Central memory CD8-positive, alpha-beta T cell (primary cell): ENCODE measurements around the gene GBX1.
A peak's percentile ranks its signal among the peaks of the same experiment; 100 is the strongest.

ENCODE experiments used
- ATAC-seq: fragments of 150-1000 bp; cut with Tn5 transposase; replicated peaks from 2 replicates; pipeline ENCODE4 v1.10.0; 2022; ENCODE audit warnings: mild to moderate bottlenecking, moderate FRiP score, moderate number of reproducible peaks; ENCODE audit not compliant: poor library complexity, severe bottlenecking; ENCODE audit errors: extremely low read depth
- DNase-seq, 2 donors: peaks; one replicate each; pipeline ENCODE4 v3.0.0; 2021; ENCODE audit warnings: low spot score in 2 of 2
- H3K27ac Mint-ChIP-seq: one replicate; pipeline ENCODE4 v1.8.0; 2022; ENCODE audit warnings: low read depth, mild to moderate bottlenecking, moderate library complexity, mixed read lengths
- H3K27me3 Mint-ChIP-seq: one replicate; pipeline ENCODE4 v1.8.0; 2022; ENCODE audit warnings: mixed read lengths
- H3K36me3 Mint-ChIP-seq: one replicate; pipeline ENCODE4 v1.8.0; 2022; ENCODE audit warnings: mild to moderate bottlenecking, moderate library complexity, mixed read lengths; ENCODE audit not compliant: insufficient read depth
- H3K4me1 Mint-ChIP-seq: one replicate; pipeline ENCODE4 v1.8.0; 2022; ENCODE audit warnings: mixed read lengths
- H3K4me3 Mint-ChIP-seq: one replicate; pipeline ENCODE4 v1.8.0; 2022; ENCODE audit warnings: mild to moderate bottlenecking, moderate library complexity, mixed read lengths
- H3K9me3 Mint-ChIP-seq: one replicate; pipeline ENCODE4 v1.8.0; 2022; ENCODE audit warnings: mixed read lengths

The GBX1 gene

GRCh38 chr7:151175047-151175792 is 7.7 kb upstream of the GBX1 start:
- DNase-seq (no peak), ATAC-seq (no peak)
- Mint-ChIP-seq H3K9me3 (no peaks in the 10 kb centered on the region), H3K36me3 (peaks cover 4% of the 10 kb centered on the region), H3K27ac (no peak overlapping the region), H3K4me1 (peaks cover 7% of the 10 kb centered on the region), H3K4me3 (no peak overlapping the region), H3K27me3 (peaks cover 43% of the 10 kb centered on the region)

GRCh38 chr7:151174246-151175046 is 7.0 kb upstream of the GBX1 start:
- peaks cover 4% of the 10 kb centered on the region for H3K36me3 Mint-ChIP-seq
- ATAC-seq (no peak), DNase-seq (no peak)
- peaks cover 7% of the 10 kb centered on the region for H3K4me1 Mint-ChIP-seq
- no peak overlapping the region for H3K27ac Mint-ChIP-seq
- peaks cover 51% of the 10 kb centered on the region for H3K27me3 Mint-ChIP-seq
- no peak overlapping the region for H3K4me3 Mint-ChIP-seq
- H3K9me3 Mint-ChIP-seq: no peaks in the 10 kb centered on the region

- H3K27me3 Mint-ChIP-seq: peaks cover 52% of the 10 kb centered on the region
- ATAC-seq: no peak
Observed at GRCh38 chr7:151173386-151174245, 6.1 kb upstream of the GBX1 start.

GRCh38 chr7:151172273-151173141 is 5.0 kb upstream of the GBX1 start:
- H3K9me3 Mint-ChIP-seq: no peaks in the 10 kb centered on the region
- H3K27ac Mint-ChIP-seq: no peak overlapping the region
- ATAC-seq (peak; percentile 57), DNase-seq (peak; percentile 64 to 71)
- peaks cover 5% of the 10 kb centered on the region for H3K36me3 Mint-ChIP-seq
- H3K4me3 Mint-ChIP-seq: no peak overlapping the region
- peaks cover 15% of the 10 kb centered on the region for H3K4me1 Mint-ChIP-seq
- H3K27me3 Mint-ChIP-seq: peaks cover 57% of the 10 kb centered on the region

More at GRCh38 chr7:151173386-151174245, 6.1 kb upstream of the GBX1 start:
- Mint-ChIP-seq H3K27ac (no peak overlapping the region), H3K4me1 (peaks cover 10% of the 10 kb centered on the region), H3K36me3 (peaks cover 4% of the 10 kb centered on the region), H3K9me3 (no peaks in the 10 kb centered on the region), H3K4me3 (no peak overlapping the region)
- DNase-seq: no peak

GRCh38 chr7:151168787-151169162 is 1.3 kb upstream of the GBX1 start:
- peak overlapping the region; percentile 67 for H3K4me3 Mint-ChIP-seq

GRCh38 chr7:151168003-151168786 is 701 bp upstream of the GBX1 start:
- Mint-ChIP-seq H3K36me3 (peaks cover 5% of the 10 kb centered on the region), H3K4me1 (peaks cover 15% of the 10 kb centered on the region), H3K4me3 (peak overlapping the region; percentile 67), H3K27me3 (peaks cover 51% of the 10 kb centered on the region), H3K9me3 (no peaks in the 10 kb centered on the region), H3K27ac (no peak overlapping the region)
- ATAC-seq (peak; percentile 85), DNase-seq (peak; percentile 35 to 54)

More at GRCh38 chr7:151168787-151169162, 1.3 kb upstream of the GBX1 start:
- peaks cover 57% of the 10 kb centered on the region for H3K27me3 Mint-ChIP-seq
- H3K9me3 Mint-ChIP-seq: no peaks in the 10 kb centered on the region
- H3K4me1 Mint-ChIP-seq: peaks cover 15% of the 10 kb centered on the region
- ATAC-seq (no peak), DNase-seq (no peak)
- peaks cover 5% of the 10 kb centered on the region for H3K36me3 Mint-ChIP-seq
- no peak overlapping the region for H3K27ac Mint-ChIP-seq

- peaks cover 3% of the 10 kb centered on the region for H3K36me3 Mint-ChIP-seq
- H3K27ac Mint-ChIP-seq: no peak overlapping the region
- peaks cover 38% of the 10 kb centered on the region for H3K27me3 Mint-ChIP-seq
- H3K4me1 Mint-ChIP-seq: peaks cover 8% of the 10 kb centered on the region
- no peak for DNase-seq
- ATAC-seq: no peak
- no peaks in the 10 kb centered on the region for H3K9me3 Mint-ChIP-seq
- H3K4me3 Mint-ChIP-seq: peak overlapping the region; percentile 42
Observed at GRCh38 chr7:151166629-151167196, 781 bp downstream of the GBX1 start.

- H3K27ac Mint-ChIP-seq: no peak overlapping the region
- ATAC-seq (no peak), DNase-seq (no peak)
- no peak overlapping the region for H3K4me3 Mint-ChIP-seq
- H3K36me3 Mint-ChIP-seq: no peaks in the 10 kb centered on the region
- peaks cover 20% of the 10 kb centered on the region for H3K27me3 Mint-ChIP-seq
- H3K4me1 Mint-ChIP-seq: no peaks in the 10 kb centered on the region
- no peaks in the 10 kb centered on the region for H3K9me3 Mint-ChIP-seq
Observed at GRCh38 chr7:151161757-151162156, 5.7 kb downstream of the GBX1 start.

- H3K4me1 Mint-ChIP-seq: no peaks in the 10 kb centered on the region
- no peak overlapping the region for H3K4me3 Mint-ChIP-seq
- peaks cover 37% of the 10 kb centered on the region for H3K27me3 Mint-ChIP-seq
- H3K9me3 Mint-ChIP-seq: no peaks in the 10 kb centered on the region
- DNase-seq: no peak
- no peak for ATAC-seq
- H3K27ac Mint-ChIP-seq: no peak overlapping the region
- H3K36me3 Mint-ChIP-seq: no peaks in the 10 kb centered on the region
Observed at GRCh38 chr7:151157645-151158329, 9.7 kb downstream of the GBX1 start.

GRCh38 chr7:151152643-151153513 is 14.6 kb downstream of the GBX1 start:
- Mint-ChIP-seq H3K27ac (no peak overlapping the region), H3K36me3 (no peaks in the 10 kb centered on the region), H3K27me3 (peaks cover 29% of the 10 kb centered on the region), H3K4me1 (no peaks in the 10 kb centered on the region), H3K9me3 (no peaks in the 10 kb centered on the region), H3K4me3 (no peak overlapping the region)
- DNase-seq (no peak), ATAC-seq (no peak)
